SK-N-MC (cell line): ENCODE results near the gene SBF2.

ENCODE experiments used
- EZH2 ChIP-seq: fragments of 200-600 bp; sonication (generic); IDR thresholded peaks from one replicate; pipeline ENCODE4 v1.6.1; 2017; ENCODE audit warnings: antibody characterized with exemption
- FOXP2 ChIP-seq: optimal IDR thresholded peaks from 2 replicates; pipeline ENCODE3; 2011; ENCODE audit warnings: mild to moderate bottlenecking, moderate library complexity; ENCODE audit not compliant: insufficient read depth; ENCODE audit errors: extremely low read length, control extremely low read depth
- POLR2AphosphoS5 ChIP-seq: IDR thresholded peaks from 2 replicates; pipeline ENCODE4 v1.6.1; 2012; ENCODE audit warnings: mild to moderate bottlenecking, low read depth, low read length, borderline replicate concordance

- TF ChIP-seq EZH2 (no peak), POLR2AphosphoS5 (no peak), FOXP2 (no peak)
These were observed 407.4 kb downstream of the SBF2 start for GRCh38 chr11:9886595-9886994.
